ENCODE measurements around the gene PLCB1.
"Not testable (repeated sequence)": the region's sequence is repeated elsewhere in the genome, so short reads cannot be mapped to it uniquely, and the experiment has no call there.

The PLCB1 gene

GRCh38 chr20:8616792-8617191, 484.7 kb downstream of the PLCB1 start:
- no peak for DNase-seq (ENCODE audit: low read depth)

- DNase-seq (ENCODE audit: low read depth): no peak
Observed at GRCh38 chr20:8621001-8621400, 488.9 kb downstream of the PLCB1 start.

- no peak for DNase-seq (ENCODE audit: low read depth)
Observed at GRCh38 chr20:8624046-8624445, 492.0 kb downstream of the PLCB1 start.

- DNase-seq (ENCODE audit: low read depth): no peak
Observed at GRCh38 chr20:8624616-8625015, 492.6 kb downstream of the PLCB1 start.

DNA sequence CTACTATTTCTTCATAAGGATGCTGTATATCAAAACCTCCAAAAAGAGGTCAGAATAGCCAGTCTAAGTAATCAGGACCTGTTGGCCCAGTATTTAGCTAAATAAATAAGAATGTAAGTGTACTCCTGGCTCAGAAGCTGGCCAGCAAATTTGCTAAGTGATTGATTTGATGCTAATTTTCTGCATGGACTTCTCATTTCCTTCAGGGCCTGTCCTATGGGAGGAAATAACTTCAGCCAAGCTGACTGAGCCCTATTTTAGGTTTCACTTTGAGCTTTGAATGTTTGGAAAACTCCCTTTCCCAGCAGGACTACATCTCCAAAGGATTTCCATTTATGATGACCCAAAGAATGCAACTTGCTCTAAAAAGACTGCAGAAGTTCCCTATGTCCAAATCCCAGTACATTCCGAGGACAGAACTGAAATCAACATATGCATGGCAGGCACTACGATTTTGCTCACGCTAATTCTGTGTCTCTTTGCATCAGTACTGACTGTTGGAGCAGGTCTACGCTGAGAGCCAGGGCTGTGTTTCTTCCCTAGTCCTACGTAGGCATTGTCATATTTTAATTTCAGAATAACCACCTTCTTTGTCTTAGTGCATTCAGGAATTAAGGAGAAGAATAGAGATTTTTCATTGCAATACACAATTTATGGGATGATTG, 495.4 kb downstream of the PLCB1 start:
- DNase-seq (ENCODE audit: low read depth): no peak

- no peak for DNase-seq (ENCODE audit: low read depth)
Observed at GRCh38 chr20:8631271-8631670, 499.2 kb downstream of the PLCB1 start.

- DNase-seq (ENCODE audit: low read depth): no peak
Observed at GRCh38 chr20:8633366-8633765, 501.3 kb downstream of the PLCB1 start.

- no peak for DNase-seq (ENCODE audit: low read depth)
Observed at GRCh38 chr20:8635048-8635572, 503.0 kb downstream of the PLCB1 start.

DNA sequence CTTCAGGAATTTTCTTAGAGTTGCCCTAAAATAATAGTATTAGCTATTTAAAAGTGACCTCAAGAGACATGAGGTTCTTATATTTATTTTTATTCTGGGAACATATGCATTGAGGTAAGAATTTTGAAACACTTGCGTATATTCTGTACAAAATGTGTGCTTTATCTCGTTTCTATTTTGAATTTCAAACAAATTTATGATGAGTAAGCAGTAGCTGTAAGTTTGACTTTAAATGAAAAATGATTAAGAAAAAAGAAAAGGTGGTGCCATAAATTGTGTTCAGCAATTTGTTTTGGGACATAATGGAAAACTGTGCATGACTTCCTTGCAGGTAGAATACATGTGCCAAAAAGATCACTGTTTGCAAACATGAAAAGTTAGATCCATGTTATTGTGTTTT, 503.8 kb downstream of the PLCB1 start:
- DNase-seq (ENCODE audit: low read depth): no peak

DNA sequence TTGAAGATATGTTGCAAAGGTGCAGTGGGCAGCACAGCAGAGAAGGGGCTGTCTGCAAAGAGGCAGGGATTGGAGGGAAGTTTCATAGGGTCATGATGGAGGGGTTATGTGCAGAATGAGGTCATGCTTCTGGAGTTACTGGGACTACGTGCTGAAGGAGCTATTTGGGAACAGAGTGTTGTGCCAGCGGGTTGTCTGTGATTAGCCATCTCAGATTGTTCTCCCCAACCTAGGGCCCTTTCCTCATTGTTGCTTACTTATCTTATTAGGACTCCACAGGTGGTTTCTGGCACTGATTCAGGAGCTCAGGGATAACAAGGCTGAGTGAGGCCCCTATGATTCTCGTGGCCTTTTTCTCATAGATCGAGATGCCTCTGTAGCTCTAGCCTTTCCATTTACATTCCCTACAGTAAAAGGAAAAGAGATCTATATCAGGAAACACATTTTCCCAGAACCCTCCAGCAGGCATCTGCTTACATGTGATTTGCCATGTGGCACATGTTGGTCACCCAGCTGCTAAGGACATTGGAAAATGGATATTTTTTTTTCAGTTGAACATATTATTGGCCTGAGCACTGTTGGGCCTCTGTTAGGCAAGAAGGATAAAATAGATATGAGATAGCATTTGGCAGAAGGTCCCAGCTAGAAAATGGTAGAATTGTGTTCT, 507.2 kb downstream of the PLCB1 start:
- DNase-seq (ENCODE audit: low read depth): no peak

- no peak for DNase-seq (ENCODE audit: low read depth)
Observed at GRCh38 chr20:8640461-8640860, 508.4 kb downstream of the PLCB1 start.

DNA sequence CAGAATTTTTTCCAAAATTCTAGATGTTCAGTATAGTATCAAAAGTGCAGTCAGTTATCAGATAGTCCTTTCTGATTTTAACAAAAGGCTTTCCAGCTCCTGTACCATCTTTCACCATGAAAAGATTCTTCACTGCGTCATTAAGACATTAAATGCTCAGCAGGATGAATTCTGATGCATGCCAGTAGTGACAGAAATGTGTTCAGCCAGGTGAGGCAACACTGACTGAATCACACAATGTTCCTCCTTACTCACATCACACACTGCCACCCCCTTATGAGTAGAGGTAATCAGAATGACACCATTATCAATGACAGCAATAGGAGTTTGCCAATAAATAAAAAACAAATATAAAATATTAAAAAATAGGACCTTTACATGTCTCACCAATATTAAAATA, 510.2 kb downstream of the PLCB1 start:
- no peak for DNase-seq (ENCODE audit: low read depth)

DNA sequence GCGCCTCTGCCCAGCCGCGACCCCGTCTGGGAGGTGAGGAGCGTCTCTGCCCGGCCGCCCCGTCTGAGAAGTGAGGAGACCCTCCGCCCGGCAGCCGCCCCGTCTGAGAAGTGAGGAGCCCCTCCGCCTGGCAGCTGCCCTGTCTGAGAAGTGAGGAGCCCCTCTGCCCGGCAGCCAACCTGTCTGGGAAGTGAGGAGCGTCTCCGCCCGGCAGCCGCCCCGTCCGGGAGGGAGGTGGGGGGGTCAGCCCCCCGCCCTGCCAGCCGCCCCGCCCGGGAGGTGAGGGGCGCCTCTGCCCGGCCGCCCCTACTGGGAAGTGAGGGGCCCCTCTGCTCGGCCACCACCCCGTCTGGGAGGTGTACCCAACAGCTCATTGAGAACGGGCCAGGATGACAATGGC, 512.4 kb downstream of the PLCB1 start:
- not testable (repeated sequence) for DNase-seq (ENCODE audit: low read depth)

DNA sequence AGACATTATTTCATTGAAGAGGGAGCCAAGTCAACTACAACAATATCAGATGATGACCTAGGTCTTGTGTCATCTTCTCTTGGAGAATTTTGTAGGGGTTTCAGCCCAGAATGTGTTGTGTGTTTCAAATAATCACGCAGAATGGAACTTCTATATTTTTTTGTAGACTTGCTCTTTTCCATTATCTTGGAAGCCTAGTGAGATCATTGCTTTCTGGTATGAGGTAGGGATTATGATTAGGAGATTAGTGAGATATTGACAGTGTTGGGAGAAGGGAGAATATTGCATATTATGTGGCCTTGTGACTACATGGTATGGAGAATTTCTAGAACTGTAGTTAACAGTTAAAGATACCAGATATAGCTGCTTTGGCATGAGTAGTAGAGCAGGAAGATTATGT, 513.3 kb downstream of the PLCB1 start:
- no peak for DNase-seq (ENCODE audit: low read depth)

GRCh38 chr20:8646033-8646441, 514.0 kb downstream of the PLCB1 start:
- DNase-seq (ENCODE audit: low read depth): no peak

GRCh38 chr20:8646716-8647115, 514.6 kb downstream of the PLCB1 start:
- DNase-seq (ENCODE audit: low read depth): no peak

GRCh38 chr20:8647961-8648441, 515.9 kb downstream of the PLCB1 start:
- no peak for DNase-seq (ENCODE audit: low read depth)

DNA sequence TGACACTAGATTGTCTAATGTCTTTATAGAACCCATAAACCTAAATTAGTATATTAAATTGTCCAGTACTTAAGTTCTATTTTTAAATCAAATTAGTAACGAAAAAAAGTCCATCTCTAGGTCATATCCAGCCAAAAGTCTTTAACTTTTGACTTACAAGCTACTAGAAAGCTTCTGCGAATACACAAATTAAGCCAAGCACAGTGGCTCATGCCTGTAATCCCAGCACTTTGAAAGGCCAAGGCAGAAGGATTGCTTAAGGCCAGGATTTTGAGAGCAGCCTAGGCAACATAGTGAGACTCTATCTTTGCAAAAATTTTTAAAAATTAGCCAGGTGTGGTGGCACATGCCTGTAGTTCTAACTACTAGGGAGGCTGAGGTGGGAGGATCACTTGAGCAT, 516.4 kb downstream of the PLCB1 start:
- DNase-seq (ENCODE audit: low read depth): no peak

DNA sequence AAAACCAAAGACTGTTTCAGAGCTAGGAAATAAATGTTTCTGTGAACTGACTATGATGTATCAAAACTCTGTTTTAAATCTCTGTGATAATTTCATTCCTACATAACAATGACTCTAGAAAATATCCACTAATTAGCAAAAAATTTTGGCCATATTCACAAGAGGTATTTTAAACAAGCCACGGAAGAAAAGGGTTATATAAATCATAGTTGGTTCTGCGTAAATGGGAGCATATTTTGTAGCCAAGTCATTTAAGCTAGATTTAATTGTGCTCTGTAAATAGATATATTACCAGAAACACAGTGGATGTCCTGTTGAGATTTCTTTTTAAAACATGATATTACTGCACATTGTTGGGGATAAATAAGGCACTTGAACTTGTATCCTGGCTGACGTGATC, 520.3 kb downstream of the PLCB1 start:
- no peak for DNase-seq (ENCODE audit: low read depth)

GRCh38 chr20:8654486-8654885, 522.4 kb downstream of the PLCB1 start:
- no peak for DNase-seq (ENCODE audit: low read depth)

GRCh38 chr20:8656335-8656734, 524.3 kb downstream of the PLCB1 start:
- no peak for DNase-seq (ENCODE audit: low read depth)

DNA sequence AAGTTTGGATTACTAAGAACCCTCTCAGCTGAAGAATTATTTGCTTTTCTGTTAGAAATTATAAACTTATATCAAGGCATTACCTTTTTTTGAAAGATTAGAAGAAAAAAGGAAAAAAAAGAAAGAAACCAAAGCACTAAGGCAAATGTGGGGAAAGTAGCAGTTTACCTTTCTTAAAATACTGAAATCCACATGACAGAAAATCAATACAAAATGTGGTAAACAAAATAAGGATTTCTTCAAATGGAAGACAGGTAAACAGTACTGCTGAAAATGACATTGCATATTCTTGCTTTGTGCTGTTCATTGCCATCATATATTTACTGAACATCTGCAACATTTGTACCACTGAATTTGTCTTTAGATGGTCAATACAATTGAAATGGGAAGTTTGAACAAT, 525.6 kb downstream of the PLCB1 start:
- no peak for DNase-seq (ENCODE audit: low read depth)

GRCh38 chr20:8658103-8658502, 526.0 kb downstream of the PLCB1 start:
- no peak for DNase-seq (ENCODE audit: low read depth)

All from activated T-helper 1 cell treated with Interleukin-2 at 50 U/mL for 16 hours (primary cell).